Activated CD4-positive, alpha-beta T cell treated with anti-CD3 and anti-CD28 coated beads, Interleukin-2, amount 10 ng/mL, durations not matched to agents 24 days and 14 days (primary cell): ENCODE results near the gene CA5B. TPM values are rescaled to one million over a fixed set of nuclear protein-coding genes. Genes with fewer than 3 reads are reported as not detected.
A peak's percentile ranks its signal among the peaks of the same experiment; 100 is the strongest.
"Not testable (repeated sequence)": the region's sequence is repeated elsewhere in the genome, so short reads cannot be mapped to it uniquely, and the experiment has no call there.

Experiments used
- DNase-seq: peaks from one replicate; pipeline ENCODE4 v3.0.0; 2022
- H3K27ac Mint-ChIP-seq: one replicate; pipeline ENCODE4 v1.8.0; 2022; ENCODE audit warnings: mild to moderate bottlenecking, mixed read lengths
- H3K27me3 Mint-ChIP-seq: one replicate; pipeline ENCODE4 v1.8.0; 2022; ENCODE audit warnings: mixed read lengths
- H3K36me3 Mint-ChIP-seq: one replicate; pipeline ENCODE4 v1.8.0; 2022; ENCODE audit warnings: low read depth, mild to moderate bottlenecking, mixed read lengths
- H3K4me1 Mint-ChIP-seq: one replicate; pipeline ENCODE4 v1.8.0; 2021; ENCODE audit warnings: mixed read lengths
- H3K4me3 Mint-ChIP-seq: one replicate; pipeline ENCODE4 v1.8.0; 2022; ENCODE audit warnings: mild to moderate bottlenecking, moderate library complexity, mixed read lengths
- H3K9me3 Mint-ChIP-seq: one replicate; pipeline ENCODE4 v1.8.0; 2021; ENCODE audit warnings: mixed read lengths
- intact Hi-C: fragments of 100-400 bp; cut with micrococcal nuclease; formaldehyde crosslinking; loops from one replicate; pipeline ENCODE4 v1.15.1; 2023
- total RNA-seq: library from RNA; stranded (reverse); gene quantifications from 2 replicates; pipeline ENCODE4 v1.2.3, GENCODE V29; 2022

CA5B gene
- total RNA-seq: 4.7 and 5.9 TPM in 2 replicates

- Mint-ChIP-seq H3K4me1 (peaks cover 21% of the 10 kb centered on the region), H3K36me3 (peaks cover 7% of the 10 kb centered on the region), H3K4me3 (peak within 1 kb of the TSS; percentile 90), H3K27ac (peak within 1 kb of the TSS; percentile 76), H3K9me3 (no peaks in the 10 kb centered on the region), H3K27me3 (no peaks in the 10 kb centered on the region)
- peak; percentile 99 for DNase-seq
- intact Hi-C loops: loop anchor here (1.0 kb wide), 4 partner anchors 12 to 116 kb away; partner anchors contain the start of genes AP1S2 and ZRSR2
Measured at GRCh38 chrX:15737959-15738902, at the start of gene CA5B. TSS of gene CA5B (plus strand) at chrX:15738270. CDS start at chrX:15750024, 11,754 bp downstream.

- peaks cover 16% of the 10 kb centered on the region for H3K36me3 Mint-ChIP-seq
Measured at GRCh38 chrX:15694941-15695451, 43.1 kb upstream of the CA5B start.

GRCh38 chrX:15696516-15696915 is 41.6 kb upstream of the CA5B start:
- H3K4me1 Mint-ChIP-seq: peaks cover 3% of the 10 kb centered on the region
- no peak overlapping the region for H3K27ac Mint-ChIP-seq
- H3K4me3 Mint-ChIP-seq: no peak overlapping the region
- intact Hi-C loops: no loop called here
- no peak for DNase-seq
- no peaks in the 10 kb centered on the region for H3K27me3 Mint-ChIP-seq
- H3K36me3 Mint-ChIP-seq: peaks cover 10% of the 10 kb centered on the region
- H3K9me3 Mint-ChIP-seq: no peaks in the 10 kb centered on the region

More at GRCh38 chrX:15694941-15695451, 43.1 kb upstream of the CA5B start:
- H3K4me3 Mint-ChIP-seq: no peak overlapping the region
- intact Hi-C loops: no loop called here
- no peak overlapping the region for H3K27ac Mint-ChIP-seq
- no peaks in the 10 kb centered on the region for H3K27me3 Mint-ChIP-seq
- no peaks in the 10 kb centered on the region for H3K9me3 Mint-ChIP-seq
- H3K4me1 Mint-ChIP-seq: peaks cover 3% of the 10 kb centered on the region
- no peak for DNase-seq

GRCh38 chrX:15702488-15703371 is 35.3 kb upstream of the CA5B start:
- H3K27ac Mint-ChIP-seq: no peak overlapping the region
- H3K27me3 Mint-ChIP-seq: no peaks in the 10 kb centered on the region
- no peaks in the 10 kb centered on the region for H3K9me3 Mint-ChIP-seq
- no peak overlapping the region for H3K4me3 Mint-ChIP-seq
- intact Hi-C loops: no loop called here
- no peaks in the 10 kb centered on the region for H3K36me3 Mint-ChIP-seq
- DNase-seq: no peak
- no peaks in the 10 kb centered on the region for H3K4me1 Mint-ChIP-seq

GRCh38 chrX:15703809-15704208 is 34.3 kb upstream of the CA5B start:
- intact Hi-C loops, H3K27ac Mint-ChIP-seq, H3K4me1 Mint-ChIP-seq, H3K27me3 Mint-ChIP-seq, H3K36me3 Mint-ChIP-seq, H3K4me3 Mint-ChIP-seq, H3K9me3 Mint-ChIP-seq, DNase-seq: not testable (repeated sequence)

- H3K4me1 Mint-ChIP-seq, H3K36me3 Mint-ChIP-seq, intact Hi-C loops, DNase-seq, H3K9me3 Mint-ChIP-seq, H3K4me3 Mint-ChIP-seq, H3K27me3 Mint-ChIP-seq, H3K27ac Mint-ChIP-seq: not testable (repeated sequence)
Measured at GRCh38 chrX:15704273-15704672, 33.8 kb upstream of the CA5B start.

- Mint-ChIP-seq H3K36me3 (peaks cover 2% of the 10 kb centered on the region), H3K4me3 (no peak overlapping the region), H3K27ac (no peak overlapping the region), H3K27me3 (no peaks in the 10 kb centered on the region), H3K9me3 (no peaks in the 10 kb centered on the region), H3K4me1 (peaks cover 2% of the 10 kb centered on the region)
- intact Hi-C loops: no loop called here
- no peak for DNase-seq
Measured at GRCh38 chrX:15714529-15714928, 23.5 kb upstream of the CA5B start.

GRCh38 chrX:15718283-15718970 is 19.6 kb upstream of the CA5B start:
- Mint-ChIP-seq H3K27ac (no peak overlapping the region), H3K27me3 (no peaks in the 10 kb centered on the region), H3K4me1 (peaks cover 2% of the 10 kb centered on the region), H3K9me3 (no peaks in the 10 kb centered on the region), H3K36me3 (peaks cover 4% of the 10 kb centered on the region), H3K4me3 (no peak overlapping the region)
- intact Hi-C loops: no loop called here
- no peak for DNase-seq

- Mint-ChIP-seq H3K27ac (no peak overlapping the region), H3K27me3 (no peaks in the 10 kb centered on the region), H3K4me1 (peaks cover 4% of the 10 kb centered on the region), H3K36me3 (peaks cover 2% of the 10 kb centered on the region), H3K9me3 (no peaks in the 10 kb centered on the region), H3K4me3 (no peak overlapping the region)
- DNase-seq: no peak
- intact Hi-C loops: no loop called here
Measured at GRCh38 chrX:15719324-15719968, 18.6 kb upstream of the CA5B start.

GRCh38 chrX:15721911-15722310 is 16.2 kb upstream of the CA5B start:
- H3K9me3 Mint-ChIP-seq: no peaks in the 10 kb centered on the region
- H3K27ac Mint-ChIP-seq: no peak overlapping the region
- H3K4me3 Mint-ChIP-seq: no peak overlapping the region
- no peak for DNase-seq
- H3K36me3 Mint-ChIP-seq: peaks cover 2% of the 10 kb centered on the region
- H3K27me3 Mint-ChIP-seq: no peaks in the 10 kb centered on the region
- intact Hi-C loops: no loop called here
- peaks cover 4% of the 10 kb centered on the region for H3K4me1 Mint-ChIP-seq

- Mint-ChIP-seq H3K4me3 (no peak overlapping the region), H3K9me3 (no peaks in the 10 kb centered on the region), H3K36me3 (peaks cover 2% of the 10 kb centered on the region), H3K4me1 (peaks cover 2% of the 10 kb centered on the region), H3K27ac (no peak overlapping the region), H3K27me3 (no peaks in the 10 kb centered on the region)
- intact Hi-C loops: no loop called here
- DNase-seq: no peak
Measured at GRCh38 chrX:15723887-15724517, 14.1 kb upstream of the CA5B start.

GRCh38 chrX:15724911-15725310 is 13.2 kb upstream of the CA5B start:
- H3K27ac Mint-ChIP-seq: no peak overlapping the region
- intact Hi-C loops: no loop called here
- peaks cover 2% of the 10 kb centered on the region for H3K36me3 Mint-ChIP-seq
- DNase-seq: no peak
- H3K27me3 Mint-ChIP-seq: no peaks in the 10 kb centered on the region
- H3K4me1 Mint-ChIP-seq: peaks cover 2% of the 10 kb centered on the region
- H3K9me3 Mint-ChIP-seq: no peaks in the 10 kb centered on the region
- no peak overlapping the region for H3K4me3 Mint-ChIP-seq

GRCh38 chrX:15731368-15731767 is 6.7 kb upstream of the CA5B start:
- H3K27ac Mint-ChIP-seq, H3K27me3 Mint-ChIP-seq, H3K4me3 Mint-ChIP-seq, DNase-seq, H3K9me3 Mint-ChIP-seq, H3K36me3 Mint-ChIP-seq, intact Hi-C loops, H3K4me1 Mint-ChIP-seq: not testable (repeated sequence)
